Liver (tissue), 9 donors: Measurements from ENCODE around the gene TTLL4. TPM values are rescaled to one million over a fixed set of nuclear protein-coding genes. Genes with fewer than 3 reads are reported as not detected.

Experiments
- DNase-seq: peaks from one replicate; pipeline ENCODE4 v3.0.0-alpha.2; 2017; ENCODE audit warnings: low spot score
- H3K27ac ChIP-seq, 2 donors: one replicate each; pipeline ENCODE4 v1.7.0; 2013; ENCODE audit warnings: inconsistent platforms in 2 of 2, low read length in 2 of 2, control low read depth in 1 of 2, low read depth in 1 of 2, mild to moderate bottlenecking in 1 of 2
- H3K27me3 ChIP-seq, 4 donors: one replicate each; pipeline versions ENCODE4 v1.6.1 to v1.7.0; 2013; ENCODE audit warnings: low read length in 3 of 4, inconsistent platforms in 1 of 4, mild to moderate bottlenecking in 1 of 4, moderate library complexity in 1 of 4; ENCODE audit not compliant: control insufficient read depth in 4 of 4, insufficient read depth in 4 of 4
- H3K36me3 ChIP-seq, 4 donors: one replicate each; pipeline versions ENCODE4 v1.6.1 to v1.7.0; 2013; ENCODE audit warnings: low read length in 3 of 4, mild to moderate bottlenecking in 3 of 4, low read depth in 1 of 4, moderate library complexity in 1 of 4; ENCODE audit not compliant: control insufficient read depth in 4 of 4, insufficient read depth in 3 of 4
- H3K4me1 ChIP-seq, 4 donors: one replicate each; pipeline versions ENCODE4 v1.6.1 to v1.7.0; 2013; ENCODE audit warnings: low read length in 3 of 4, mild to moderate bottlenecking in 3 of 4, moderate library complexity in 1 of 4; ENCODE audit not compliant: control insufficient read depth in 4 of 4, insufficient read depth in 4 of 4
- H3K4me3 ChIP-seq, 3 donors: one replicate each; pipeline versions ENCODE4 v1.6.1 to v1.7.0; 2013; ENCODE audit warnings: low read length in 3 of 3, control low read depth in 1 of 3, low read depth in 1 of 3, mild to moderate bottlenecking in 1 of 3
- H3K9ac ChIP-seq, 2 donors: one replicate each; pipeline ENCODE4 v1.7.0; 2013; ENCODE audit warnings: low read length in 2 of 2, mild to moderate bottlenecking in 2 of 2, moderate library complexity in 2 of 2, control low read depth in 1 of 2, low read depth in 1 of 2
- H3K9me3 ChIP-seq, 4 donors: one replicate each; pipeline versions ENCODE4 v1.6.1 to v1.7.0; 2013; ENCODE audit warnings: low read length in 3 of 4; ENCODE audit not compliant: control insufficient read depth in 4 of 4
- ATF3 ChIP-seq: IDR thresholded peaks from 2 replicates; pipeline ENCODE4 v1.6.1; 2016; ENCODE audit warnings: antibody characterized with exemption
- CTCF ChIP-seq: fragments of 150-350 bp; IDR thresholded peaks from 2 replicates; pipeline ENCODE4 v1.5.1; 2017; ENCODE audit warnings: improper control_type of control experiment, low read depth, low read length; ENCODE audit not compliant: missing input control
- EGR1 ChIP-seq, 2 donors: IDR thresholded peaks; 2 replicates each; pipeline ENCODE4 v1.6.1; 2016 to 2018; ENCODE audit warnings: antibody characterized with exemption in 2 of 2, low read depth in 2 of 2
- FOXA1 ChIP-seq: IDR thresholded peaks from 2 replicates; pipeline ENCODE4 v1.6.1; 2016; ENCODE audit warnings: antibody characterized with exemption
- FOXA2 ChIP-seq: IDR thresholded peaks from 2 replicates; pipeline ENCODE4 v1.6.1; 2016; ENCODE audit warnings: antibody characterized with exemption
- HNF4A ChIP-seq, 2 donors: conservative IDR thresholded peaks; 2 replicates each; pipeline ENCODE4 v1.6.1; 2016; ENCODE audit warnings: antibody characterized with exemption in 2 of 2, mild to moderate bottlenecking in 2 of 2
- HNF4G ChIP-seq: IDR thresholded peaks from 2 replicates; pipeline ENCODE4 v1.6.1; 2016; ENCODE audit warnings: antibody characterized with exemption
- JUND ChIP-seq, 2 donors: IDR thresholded peaks; 2 replicates each; pipeline ENCODE4 v1.6.1; 2016; ENCODE audit warnings: antibody characterized with exemption in 2 of 2
- NR2F2 ChIP-seq: IDR thresholded peaks from 2 replicates; pipeline ENCODE4 v1.6.1; 2016; ENCODE audit warnings: antibody characterized with exemption
- RAD21 ChIP-seq, 2 donors: IDR thresholded peaks; 2 replicates each; pipeline ENCODE4 v1.6.1; 2016; ENCODE audit warnings: antibody characterized with exemption in 2 of 2, mild to moderate bottlenecking in 2 of 2
- REST ChIP-seq: IDR thresholded peaks from 2 replicates; pipeline ENCODE4 v1.6.1; 2016; ENCODE audit warnings: antibody characterized with exemption, mild to moderate bottlenecking
- RXRA ChIP-seq, 2 donors: IDR thresholded peaks; 2 replicates each; pipeline ENCODE4 v1.6.1; 2017 to 2018; ENCODE audit warnings: antibody characterized with exemption in 2 of 2, mild to moderate bottlenecking in 1 of 2
- TAF1 ChIP-seq: conservative IDR thresholded peaks from 2 replicates; pipeline ENCODE4 v1.6.1; 2016; ENCODE audit warnings: antibody characterized with exemption, mild to moderate bottlenecking
- ZBTB33 ChIP-seq: IDR thresholded peaks from 2 replicates; pipeline ENCODE4 v1.6.1; 2016; ENCODE audit warnings: antibody characterized with exemption
- WGBS: extraction: QIAGEN DNeasy Blood & Tissue Kit; methylation state at CpG from one replicate; pipeline ENCODE4 v1.1.7; 2013; 5-methylcytosine and 5-hydroxymethylcytosine counted together
- polyA plus RNA-seq, 2 donors: library from polyadenylated mRNA; stranded (reverse) in 1 of 2; unstranded in 1 of 2; fragments of 200-250 nt in 1 of 2; fragments of >200 nt in 1 of 2; fragmentation: Nextera tagmentation in 1 of 2; extraction: Ambion mirVana in 1 of 2; gene quantifications; one replicate each; pipeline versions ENCODE4 v1.2.1 to v1.2.3, GENCODE V29; 2013 to 2015
- total RNA-seq, 2 donors: library from RNA; depleted of rRNA; stranded (reverse); fragments of >200 nt; gene quantifications; one replicate each; pipeline ENCODE4 v1.2.3, GENCODE V29; 2014
- donor health status: healthy.
- donor health status: healthy.
- donor health status: healthy.
- donor health status: healthy.
- donor health status: healthy.

Gene TTLL4
- total and polyA plus RNA-seq, 4 donors: 5.7 to 14.0 (median 6.6) TPM

- no peaks in the 10 kb centered on the region for H3K27me3 ChIP-seq
- no peak overlapping the region for H3K4me3 ChIP-seq
- 94% methylated on average over 10 of the region's 10 CpGs for WGBS
- H3K9ac ChIP-seq: no peak overlapping the region
- no peak overlapping the region for H3K27ac ChIP-seq
- H3K4me1 ChIP-seq: peaks cover 9 to 22% (median 14%) of the 10 kb centered on the region in 4 donors
- DNase-seq: no peak
- TF ChIP-seq JUND (IDR thresholded peaks at IDR 0.05) (no peak), NR2F2 (no peak), REST (no peak), ZBTB33 (no peak), HNF4A (conservative IDR thresholded peaks at IDR 0.05) (no peak), EGR1 (IDR thresholded peaks at IDR 0.05; ENCODE audit: low read depth in 2 of 2) (no peak), FOXA1 (no peak), RXRA (IDR thresholded peaks at IDR 0.05) (no peak), CTCF (no peak), HNF4G (no peak), FOXA2 (no peak), ATF3 (no peak)
- H3K36me3 ChIP-seq: peaks cover 23 to 56% (median 40%) of the 10 kb centered on the region in 4 donors
- no peaks in the 10 kb centered on the region for H3K9me3 ChIP-seq
Measured at GRCh38 chr2:218662827-218663226, 47.8 kb upstream of the TTLL4 start.

GRCh38 chr2:218663901-218664300 lies 46.7 kb upstream of the TTLL4 start:
- no peaks in the 10 kb centered on the region for H3K27me3 ChIP-seq
- DNase-seq: no peak
- no peak for TF ChIP-seq HNF4A (conservative IDR thresholded peaks at IDR 0.05)
- TF ChIP-seq ATF3: no peak
- TF ChIP-seq CTCF: no peak
- no peak for TF ChIP-seq RAD21 (IDR thresholded peaks at IDR 0.05)
- no peak for TF ChIP-seq NR2F2
- TF ChIP-seq TAF1: no peak
- TF ChIP-seq JUND (IDR thresholded peaks at IDR 0.05): no peak
- no peak for TF ChIP-seq HNF4G
- H3K4me3 ChIP-seq: no peak overlapping the region
- H3K4me1 ChIP-seq: peaks cover 5 to 12% (median 8%) of the 10 kb centered on the region in 4 donors
- H3K9ac ChIP-seq: no peak overlapping the region
- 93% methylated on average over 15 of the region's 15 CpGs for WGBS
- no peaks in the 10 kb centered on the region for H3K9me3 ChIP-seq
- peaks cover 26 to 60% (median 46%) of the 10 kb centered on the region in 4 donors for H3K36me3 ChIP-seq
- no peak overlapping the region for H3K27ac ChIP-seq
